Measurements from ENCODE around the gene CD44. TPM values are rescaled to one million over a fixed set of nuclear protein-coding genes. Genes with fewer than 3 reads are reported as not detected.
"Not testable (repeated sequence)": the region's sequence is repeated elsewhere in the genome, so short reads cannot be mapped to it uniquely, and the experiment has no call there.

The CD44 gene
- polyA plus RNA-seq, 1 donor from 2014 or later: 0.77 TPM

DNA sequence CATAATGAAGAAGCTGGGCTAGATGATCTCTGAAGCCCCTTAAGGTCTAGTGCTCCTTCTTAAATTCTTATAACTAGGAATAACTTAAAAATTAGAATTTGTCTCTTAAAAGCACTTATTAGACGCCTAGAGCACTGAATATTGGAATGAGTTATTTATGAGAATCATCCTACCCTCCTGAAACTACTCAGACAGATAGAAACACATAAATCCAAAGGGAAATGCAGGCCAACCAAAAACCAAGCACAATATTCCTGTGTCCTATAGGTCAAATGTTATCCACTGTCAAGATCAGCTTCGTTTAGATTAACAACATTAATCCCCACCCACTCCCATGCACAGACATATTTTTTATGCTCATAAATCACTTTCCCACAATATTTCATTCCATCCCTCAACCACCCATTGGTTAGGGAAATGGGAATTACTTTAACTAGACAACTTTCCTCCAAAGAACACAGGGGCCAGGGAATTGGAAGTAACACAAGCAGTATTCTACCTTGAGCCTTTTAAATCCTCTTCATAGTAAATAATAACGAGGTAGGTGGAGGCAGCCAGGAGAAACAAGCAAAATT lies 87.1 kb downstream of the CD44 start:
- Histone ChIP-seq H3K27me3 (ENCODE audit: insufficient read depth, low read depth, low read length) (no peaks in the 10 kb centered on the region), H3F3A (ENCODE audit: insufficient read depth, low read length, poor library complexity, severe bottlenecking) (no peaks in the 10 kb centered on the region), H3K4me2 (ENCODE audit: low read length) (no peak overlapping the region), H3K27ac (ENCODE audit: low read length) (no peak overlapping the region), H4K20me1 (ENCODE audit: insufficient read depth) (no peaks in the 10 kb centered on the region), H3K4me3 (ENCODE audit: low read length) (no peak overlapping the region), H3K9me2 (ENCODE audit: insufficient read depth, low read length) (no peaks in the 10 kb centered on the region), H3K9ac (ENCODE audit: low read length) (no peak overlapping the region), H3K36me3 (ENCODE audit: insufficient read depth, low read length) (no peaks in the 10 kb centered on the region), H2AFZ (ENCODE audit: low read depth, low read length) (no peak overlapping the region), H3K79me2 (replicated peaks; ENCODE audit: insufficient read depth, low read length) (no peaks in the 10 kb centered on the region), H3K9me3 (ENCODE audit: low read length) (no peaks in the 10 kb centered on the region)
- TF ChIP-seq SMC3 (conservative IDR thresholded peaks at IDR 0.05; ENCODE audit: poor library complexity) (no peak), POLR2AphosphoS5 (IDR thresholded peaks at IDR 0.05) (no peak)

DNA sequence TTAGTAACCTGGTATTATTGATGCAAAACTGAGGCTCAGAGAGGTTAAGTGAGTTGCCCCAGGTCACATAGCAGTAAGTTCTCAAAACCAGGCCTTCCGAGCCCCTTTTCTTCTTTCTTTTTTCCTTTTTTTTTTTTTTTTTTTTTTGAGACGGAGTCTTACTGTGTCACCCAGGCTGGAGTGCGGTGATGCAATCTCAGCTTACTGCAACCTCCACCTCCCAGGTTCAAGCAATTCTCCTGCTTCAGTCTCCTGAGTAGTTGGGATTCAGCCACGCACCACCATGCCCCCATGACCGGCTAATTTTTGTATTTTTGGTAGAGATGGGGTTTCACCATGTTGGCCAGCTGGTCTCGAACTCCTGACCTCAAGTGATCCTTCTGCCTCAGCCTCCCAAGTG lies 87.8 kb downstream of the CD44 start:
- not testable (repeated sequence) for H4K20me1 ChIP-seq (ENCODE audit: insufficient read depth); H3K27me3 ChIP-seq (ENCODE audit: insufficient read depth, low read depth, low read length); H2AFZ ChIP-seq (ENCODE audit: low read depth, low read length); H3K9me2 ChIP-seq (ENCODE audit: insufficient read depth, low read length); H3K4me2 ChIP-seq (ENCODE audit: low read length); H3K9ac ChIP-seq (ENCODE audit: low read length); H3K9me3 ChIP-seq (ENCODE audit: low read length); H3F3A ChIP-seq (ENCODE audit: insufficient read depth, low read length, poor library complexity, severe bottlenecking); H3K4me3 ChIP-seq (ENCODE audit: low read length); H3K27ac ChIP-seq (ENCODE audit: low read length); H3K36me3 ChIP-seq (ENCODE audit: insufficient read depth, low read length); H3K79me2 ChIP-seq (replicated peaks; ENCODE audit: insufficient read depth, low read length)

DNA sequence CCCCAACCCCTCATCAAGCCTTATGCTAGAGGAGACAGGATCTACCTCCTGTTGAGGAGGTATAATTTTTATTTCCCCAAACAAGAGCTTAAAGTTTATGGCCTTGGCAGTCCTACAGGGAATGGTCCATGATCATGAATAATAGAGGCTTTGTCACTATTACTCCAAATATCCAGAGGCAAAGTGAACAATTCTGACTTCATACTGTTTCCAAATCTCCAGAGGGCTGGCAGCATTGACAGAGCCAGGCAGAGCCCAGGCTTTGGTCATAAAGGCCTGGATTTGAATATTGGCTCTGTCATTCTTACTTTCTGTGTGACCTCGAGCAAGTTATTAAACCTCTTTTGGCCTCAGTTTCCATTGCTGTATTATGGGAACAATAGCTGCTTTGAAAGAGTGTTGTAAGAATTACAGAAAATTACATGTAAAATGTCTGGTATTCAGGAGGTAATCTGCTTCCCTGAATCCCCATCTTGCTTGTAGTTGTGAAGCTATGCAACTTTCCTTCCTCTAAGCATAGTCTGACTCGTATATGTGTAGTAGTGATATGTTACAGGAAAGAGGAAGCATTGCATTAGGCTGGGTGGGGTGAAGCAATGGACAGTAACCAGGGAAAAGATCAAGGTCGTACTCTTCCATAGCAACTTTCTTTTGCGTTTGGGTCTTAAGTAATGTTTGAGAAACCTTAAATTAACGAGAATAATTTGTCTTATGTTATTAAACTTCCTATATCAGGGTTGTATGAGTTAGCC lies 88.8 kb downstream of the CD44 start:
- H3K4me3 ChIP-seq (ENCODE audit: low read length): no peak overlapping the region
- H3K9me2 ChIP-seq (ENCODE audit: insufficient read depth, low read length): no peaks in the 10 kb centered on the region
- no peaks in the 10 kb centered on the region for H3F3A ChIP-seq (ENCODE audit: insufficient read depth, low read length, poor library complexity, severe bottlenecking)
- no peak overlapping the region for H3K9ac ChIP-seq (ENCODE audit: low read length)
- no peak for TF ChIP-seq EZH2 (IDR thresholded peaks at IDR 0.05; ENCODE audit: borderline replicate concordance, insufficient read depth, low read length, poor library complexity, severe bottlenecking)
- TF ChIP-seq, protein P1, sequence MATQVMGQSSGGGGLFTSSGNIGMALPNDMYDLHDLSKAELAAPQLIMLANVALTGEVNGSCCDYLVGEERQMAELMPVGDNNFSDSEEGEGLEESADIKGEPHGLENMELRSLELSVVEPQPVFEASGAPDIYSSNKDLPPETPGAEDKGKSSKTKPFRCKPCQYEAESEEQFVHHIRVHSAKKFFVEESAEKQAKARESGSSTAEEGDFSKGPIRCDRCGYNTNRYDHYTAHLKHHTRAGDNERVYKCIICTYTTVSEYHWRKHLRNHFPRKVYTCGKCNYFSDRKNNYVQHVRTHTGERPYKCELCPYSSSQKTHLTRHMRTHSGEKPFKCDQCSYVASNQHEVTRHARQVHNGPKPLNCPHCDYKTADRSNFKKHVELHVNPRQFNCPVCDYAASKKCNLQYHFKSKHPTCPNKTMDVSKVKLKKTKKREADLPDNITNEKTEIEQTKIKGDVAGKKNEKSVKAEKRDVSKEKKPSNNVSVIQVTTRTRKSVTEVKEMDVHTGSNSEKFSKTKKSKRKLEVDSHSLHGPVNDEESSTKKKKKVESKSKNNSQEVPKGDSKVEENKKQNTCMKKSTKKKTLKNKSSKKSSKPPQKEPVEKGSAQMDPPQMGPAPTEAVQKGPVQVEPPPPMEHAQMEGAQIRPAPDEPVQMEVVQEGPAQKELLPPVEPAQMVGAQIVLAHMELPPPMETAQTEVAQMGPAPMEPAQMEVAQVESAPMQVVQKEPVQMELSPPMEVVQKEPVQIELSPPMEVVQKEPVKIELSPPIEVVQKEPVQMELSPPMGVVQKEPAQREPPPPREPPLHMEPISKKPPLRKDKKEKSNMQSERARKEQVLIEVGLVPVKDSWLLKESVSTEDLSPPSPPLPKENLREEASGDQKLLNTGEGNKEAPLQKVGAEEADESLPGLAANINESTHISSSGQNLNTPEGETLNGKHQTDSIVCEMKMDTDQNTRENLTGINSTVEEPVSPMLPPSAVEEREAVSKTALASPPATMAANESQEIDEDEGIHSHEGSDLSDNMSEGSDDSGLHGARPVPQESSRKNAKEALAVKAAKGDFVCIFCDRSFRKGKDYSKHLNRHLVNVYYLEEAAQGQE (IDR thresholded peaks at IDR 0.05; ENCODE audit: borderline replicate concordance): no peak
- TF ChIP-seq RAD21 (conservative IDR thresholded peaks at IDR 0.05): no peak
- no peak for TF ChIP-seq POLR2AphosphoS5 (IDR thresholded peaks at IDR 0.05)
- TF ChIP-seq, protein P2, sequence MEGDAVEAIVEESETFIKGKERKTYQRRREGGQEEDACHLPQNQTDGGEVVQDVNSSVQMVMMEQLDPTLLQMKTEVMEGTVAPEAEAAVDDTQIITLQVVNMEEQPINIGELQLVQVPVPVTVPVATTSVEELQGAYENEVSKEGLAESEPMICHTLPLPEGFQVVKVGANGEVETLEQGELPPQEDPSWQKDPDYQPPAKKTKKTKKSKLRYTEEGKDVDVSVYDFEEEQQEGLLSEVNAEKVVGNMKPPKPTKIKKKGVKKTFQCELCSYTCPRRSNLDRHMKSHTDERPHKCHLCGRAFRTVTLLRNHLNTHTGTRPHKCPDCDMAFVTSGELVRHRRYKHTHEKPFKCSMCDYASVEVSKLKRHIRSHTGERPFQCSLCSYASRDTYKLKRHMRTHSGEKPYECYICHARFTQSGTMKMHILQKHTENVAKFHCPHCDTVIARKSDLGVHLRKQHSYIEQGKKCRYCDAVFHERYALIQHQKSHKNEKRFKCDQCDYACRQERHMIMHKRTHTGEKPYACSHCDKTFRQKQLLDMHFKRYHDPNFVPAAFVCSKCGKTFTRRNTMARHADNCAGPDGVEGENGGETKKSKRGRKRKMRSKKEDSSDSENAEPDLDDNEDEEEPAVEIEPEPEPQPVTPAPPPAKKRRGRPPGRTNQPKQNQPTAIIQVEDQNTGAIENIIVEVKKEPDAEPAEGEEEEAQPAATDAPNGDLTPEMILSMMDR (IDR thresholded peaks at IDR 0.05; ENCODE audit: poor library complexity, severe bottlenecking): no peak
- no peak for TF ChIP-seq EP300 (conservative IDR thresholded peaks at IDR 0.05; ENCODE audit: poor library complexity, severe bottlenecking)
- TF ChIP-seq TAF1 (IDR thresholded peaks at IDR 0.05; ENCODE audit: low read depth): no peak
- TF ChIP-seq MXI1 (conservative IDR thresholded peaks at IDR 0.05; ENCODE audit: poor library complexity, severe bottlenecking): no peak
- no peak for TF ChIP-seq SMC3 (conservative IDR thresholded peaks at IDR 0.05; ENCODE audit: poor library complexity)
- no peak overlapping the region for H3K4me2 ChIP-seq (ENCODE audit: low read length)
- no peaks in the 10 kb centered on the region for H3K9me3 ChIP-seq (ENCODE audit: low read length)
- no peak overlapping the region for H2AFZ ChIP-seq (ENCODE audit: low read depth, low read length)
- H3K36me3 ChIP-seq (ENCODE audit: insufficient read depth, low read length): no peaks in the 10 kb centered on the region
- no peaks in the 10 kb centered on the region for H3K79me2 ChIP-seq (replicated peaks; ENCODE audit: insufficient read depth, low read length)
- H4K20me1 ChIP-seq (ENCODE audit: insufficient read depth): no peaks in the 10 kb centered on the region
- no peak overlapping the region for H3K27ac ChIP-seq (ENCODE audit: low read length)
- no peaks in the 10 kb centered on the region for H3K27me3 ChIP-seq (ENCODE audit: insufficient read depth, low read depth, low read length)
